DMS153 (cell line): ENCODE measurements around the gene HCFC1.

Experiments
- DNase-seq: peaks from one replicate; lab custom pipeline; 2025; lab: John Stamatoyannopoulos, UW

Gene HCFC1

DNA sequence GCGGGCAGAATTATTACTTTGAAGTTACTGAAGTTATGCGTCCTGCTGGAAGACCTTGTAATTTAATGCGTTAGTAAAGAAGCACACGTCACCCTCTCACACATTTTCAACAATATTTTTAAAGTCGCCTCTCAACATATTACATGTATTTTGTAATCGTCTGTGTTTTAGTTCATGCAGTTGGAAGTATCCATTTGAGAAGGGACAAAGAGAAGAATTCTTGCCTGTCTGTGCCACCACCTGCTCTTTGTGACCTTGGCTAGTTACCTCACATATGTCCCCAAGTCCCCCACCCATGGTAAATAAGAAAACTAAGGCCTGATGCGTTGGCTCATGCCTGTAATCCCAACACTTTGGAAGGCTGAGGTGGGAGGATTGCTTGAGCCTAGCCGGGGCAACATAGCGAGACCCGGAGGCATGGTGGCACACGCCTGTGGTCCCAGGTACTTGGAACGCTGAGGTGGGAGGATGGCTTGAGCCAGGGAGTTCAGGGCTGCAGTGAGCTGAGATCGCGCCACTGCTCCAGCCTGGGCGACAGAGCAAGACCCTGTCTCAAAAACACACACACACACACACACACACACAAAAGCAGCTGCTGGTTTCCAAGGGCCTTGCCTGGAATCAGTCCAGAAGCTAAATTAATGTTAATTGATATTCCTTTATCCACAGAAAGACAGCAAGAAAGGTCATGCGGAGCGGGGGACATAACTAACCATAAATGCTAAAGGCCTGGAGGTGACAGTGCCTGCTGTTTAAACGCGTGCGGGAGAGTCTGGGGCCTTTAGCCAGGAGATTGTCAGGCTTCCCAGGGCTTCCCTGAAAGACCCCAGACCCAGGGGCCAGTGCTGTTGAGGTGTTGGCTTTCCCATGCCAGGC, 1.7 kb upstream of the HCFC1 start:
- DNase-seq = no peak

DNA sequence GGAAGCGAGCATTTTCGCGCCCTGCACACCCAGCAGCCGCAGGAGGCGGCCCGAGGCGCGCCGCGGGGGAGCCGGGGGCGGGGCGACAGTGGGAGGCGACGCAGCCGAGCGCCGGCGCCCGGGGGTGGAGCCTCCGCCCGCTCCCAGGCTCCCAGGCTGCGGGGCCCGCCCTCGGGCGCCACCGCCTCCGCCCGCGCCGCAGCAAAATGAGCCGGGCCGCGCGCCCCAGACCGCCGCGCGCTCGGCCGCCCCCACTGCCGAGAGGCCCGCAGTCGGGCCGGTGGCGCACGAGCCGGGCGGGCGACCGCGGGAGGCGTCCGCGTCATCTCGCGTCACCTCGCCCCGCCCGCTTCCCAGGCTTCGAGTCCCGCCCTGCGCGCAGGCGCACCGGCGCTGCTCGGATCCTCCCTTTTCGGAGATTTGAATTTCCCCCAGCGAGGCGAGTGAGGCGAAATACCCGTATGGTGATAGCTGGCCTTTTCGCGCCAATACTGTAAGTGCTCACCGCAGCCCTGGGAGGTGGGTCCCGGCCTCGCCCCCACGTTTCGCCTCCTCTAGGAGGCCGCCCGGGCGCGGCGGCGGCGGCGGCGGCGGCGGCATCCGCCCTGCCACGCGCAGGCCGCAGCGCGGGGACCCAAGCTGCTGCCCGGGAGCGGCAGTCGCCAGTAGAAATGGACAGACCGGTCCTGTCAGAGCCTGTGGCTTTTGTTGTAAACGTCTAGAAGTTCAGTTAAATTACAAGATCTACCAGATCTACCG, 929 bp upstream of the HCFC1 start, which contains the start of gene TMEM187:
Gene TMEM187, plus strand, starts transcription at position 387 of the 759 bp plus-strand sequence. CDS start 9,309 bp downstream, outside the sequence.
- DNase-seq = peak; percentile 83

DNA sequence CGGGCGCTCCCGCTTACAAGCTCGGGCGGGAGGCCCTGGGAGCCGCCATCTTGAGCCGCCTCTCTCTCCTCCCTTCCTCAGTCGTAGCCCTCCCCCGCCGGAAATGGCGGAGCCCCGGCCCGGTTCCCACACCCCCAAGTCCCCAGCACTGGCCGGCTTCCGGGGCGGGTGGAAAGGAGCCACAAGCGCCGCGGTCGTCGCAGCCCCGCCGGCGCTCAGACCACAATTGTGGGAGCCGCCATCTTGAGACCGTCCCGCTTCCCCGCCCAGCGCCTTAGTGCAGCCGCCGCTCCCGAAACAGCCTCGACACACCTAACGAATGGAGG, 531 bp downstream of the HCFC1 start:
- DNase-seq = peak; percentile 78

DNA sequence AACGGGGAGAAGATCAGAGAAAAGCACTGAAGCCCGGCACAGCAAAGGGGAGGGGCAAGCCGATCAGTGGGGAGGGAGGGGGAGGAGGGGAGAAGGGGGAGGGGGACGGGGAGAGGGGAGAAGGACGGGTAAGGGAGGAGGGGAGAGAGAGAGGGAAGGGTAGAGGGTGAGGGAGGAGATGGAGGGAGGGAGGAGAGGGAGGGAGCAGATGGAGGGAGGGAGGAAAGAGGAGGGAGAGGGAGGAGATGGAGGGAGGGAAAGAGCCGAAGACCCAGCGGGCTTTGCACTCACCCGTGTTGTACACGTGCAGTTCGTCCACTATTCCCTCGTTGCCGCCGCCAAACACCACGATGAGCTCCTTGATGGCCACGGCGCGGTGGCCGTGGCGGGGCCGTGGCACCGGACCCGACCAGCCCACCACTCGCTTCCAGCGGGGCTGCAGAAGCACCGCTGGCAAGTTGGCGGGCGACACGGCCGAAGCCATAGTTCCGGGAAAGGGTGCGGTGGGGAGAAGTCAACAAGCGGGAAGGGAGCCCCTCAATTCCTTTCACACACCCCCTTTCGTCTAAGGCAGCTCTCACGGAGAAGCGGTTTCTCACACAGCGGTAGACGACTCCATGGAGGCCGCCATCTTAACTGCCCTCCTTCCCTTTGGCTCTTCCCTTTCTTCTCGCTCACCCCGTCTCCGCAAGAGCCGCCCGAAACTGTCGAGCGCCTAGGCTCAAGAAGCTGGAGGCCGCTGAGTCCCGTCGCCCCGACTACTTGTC, 1.1 kb downstream of the HCFC1 start:
- peak; percentile 37 for DNase-seq

DNA sequence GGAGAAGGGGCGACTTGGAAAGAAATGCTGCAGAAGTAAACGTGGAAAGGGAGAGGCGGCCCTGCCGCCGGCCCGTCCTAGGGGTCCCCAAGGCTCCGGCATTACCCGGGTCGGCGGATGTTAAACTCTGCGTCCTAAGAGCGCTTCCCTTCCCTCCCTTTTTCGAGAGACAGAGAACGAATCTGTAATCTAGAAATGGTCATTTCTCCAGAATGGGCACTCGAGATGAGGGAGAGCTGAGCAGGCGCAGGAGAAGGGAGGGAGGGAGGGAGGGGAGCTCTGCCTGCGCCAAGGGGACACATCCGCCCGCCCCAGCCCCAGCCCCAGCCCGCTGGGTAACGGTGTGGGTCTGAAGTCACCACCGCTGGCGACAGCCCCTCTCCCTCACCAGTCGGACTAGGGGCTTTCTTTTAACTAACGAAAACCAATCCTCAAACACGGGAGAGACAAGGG, 1.7 kb downstream of the HCFC1 start:
- peak; percentile 16 for DNase-seq

DNA sequence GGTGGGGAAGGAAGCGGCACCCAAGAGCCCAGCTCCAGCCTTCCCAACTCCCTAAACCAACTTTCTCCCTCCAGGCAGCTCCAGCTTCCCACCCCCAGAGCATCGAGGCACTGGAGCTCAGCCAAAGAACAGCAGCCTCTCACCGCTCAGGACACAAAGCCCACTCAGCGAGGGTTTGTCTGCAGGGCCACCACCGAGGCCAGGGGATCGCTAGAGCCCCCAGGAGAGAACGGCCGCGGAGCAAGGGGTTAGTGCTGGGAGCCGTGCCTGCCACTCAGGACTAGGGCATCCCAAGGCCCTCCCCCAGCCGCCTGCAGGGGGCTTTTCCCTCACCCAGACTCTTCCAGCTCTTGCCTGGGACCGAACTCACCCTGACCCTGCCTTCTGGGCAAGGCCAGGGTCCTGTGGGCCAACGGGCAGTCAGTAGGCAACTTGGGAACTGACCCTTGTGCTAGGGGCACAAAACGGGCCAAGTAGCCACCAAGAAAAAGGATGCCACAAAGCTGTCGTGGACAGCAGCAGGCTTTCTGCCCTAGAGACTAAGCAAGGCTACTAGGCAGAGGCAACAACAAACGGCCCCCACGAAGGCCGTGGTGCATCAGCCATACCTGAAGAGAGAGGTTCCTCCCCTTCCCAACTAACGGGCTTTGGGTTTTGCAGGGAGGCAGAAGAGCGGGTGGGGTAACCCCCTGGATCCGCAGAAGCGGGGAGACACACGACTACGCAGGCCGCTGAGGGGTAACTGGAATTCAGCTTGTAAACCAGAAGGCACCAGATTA, 2.3 kb downstream of the HCFC1 start:
- DNase-seq = no peak

DNA sequence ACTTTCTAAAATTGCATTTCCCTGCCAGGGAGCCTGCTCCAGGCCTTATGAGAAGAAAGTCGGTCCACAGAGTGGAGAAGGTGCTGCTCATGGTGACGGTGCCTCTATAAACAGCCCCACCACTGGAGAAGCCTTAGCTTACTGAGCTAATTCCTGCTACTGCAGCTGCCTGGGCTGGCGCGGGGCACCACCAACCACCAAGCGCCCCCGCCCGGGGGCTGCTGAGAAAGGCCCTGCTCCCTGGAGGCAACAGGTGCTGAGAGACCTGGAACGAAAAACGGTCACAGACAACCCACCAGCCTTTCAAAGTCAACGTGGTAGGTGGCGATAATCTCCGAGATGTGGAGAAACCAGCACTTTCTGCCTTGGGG, 2.9 kb downstream of the HCFC1 start:
- no peak for DNase-seq

DNA sequence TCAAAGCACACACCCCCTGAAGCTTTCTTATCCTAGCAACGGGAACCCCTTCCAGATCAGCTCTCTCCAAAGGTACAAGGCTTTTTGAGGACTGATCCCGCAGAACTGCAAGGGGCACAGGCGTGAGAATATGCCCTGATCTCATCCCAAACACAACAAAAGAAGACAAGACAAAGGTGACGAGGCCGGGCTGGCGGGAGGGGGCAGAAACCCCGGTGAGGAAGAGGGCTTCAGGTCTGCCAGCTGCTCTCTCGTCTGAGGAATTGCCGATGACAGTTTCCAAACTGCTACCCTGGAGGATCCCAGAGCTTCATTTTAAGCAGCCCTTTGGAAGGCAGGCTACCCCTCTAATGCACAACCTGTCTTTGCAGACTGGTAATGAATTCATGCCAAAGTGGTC, 3.4 kb downstream of the HCFC1 start:
- DNase-seq = no peak

DNA sequence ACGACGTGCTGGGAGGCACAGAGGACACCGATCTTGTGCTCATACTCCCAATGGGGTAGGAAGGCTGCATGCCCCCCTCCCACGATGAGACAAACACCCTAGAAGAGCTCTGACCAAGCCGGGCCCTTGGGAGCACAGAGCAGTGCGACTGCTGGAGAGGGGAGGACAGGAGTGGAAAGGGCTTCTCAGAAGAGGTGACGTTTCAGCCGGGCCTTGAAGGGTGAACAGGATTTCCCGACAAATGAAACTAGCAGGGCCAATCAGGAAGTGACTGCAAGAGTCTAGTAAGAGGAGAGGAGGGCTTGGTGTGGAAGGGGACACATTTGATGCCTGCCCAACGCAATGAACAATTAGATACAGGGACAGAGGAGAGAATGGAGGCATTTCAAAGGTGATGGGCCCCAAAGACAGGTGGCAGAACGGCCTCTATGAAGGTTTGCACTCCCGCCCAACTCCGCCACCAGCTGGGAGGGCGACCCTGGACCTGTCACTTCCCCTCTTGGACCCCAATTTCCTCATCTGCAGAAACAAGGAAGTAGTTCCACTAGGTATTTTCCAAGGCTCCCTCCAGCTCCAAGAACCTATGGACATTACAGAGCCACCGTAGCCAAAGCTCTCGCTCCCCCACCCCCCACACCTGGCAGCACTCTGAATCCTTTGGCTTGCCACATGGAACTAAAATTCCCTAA, 3.9 kb downstream of the HCFC1 start:
- no peak for DNase-seq

DNA sequence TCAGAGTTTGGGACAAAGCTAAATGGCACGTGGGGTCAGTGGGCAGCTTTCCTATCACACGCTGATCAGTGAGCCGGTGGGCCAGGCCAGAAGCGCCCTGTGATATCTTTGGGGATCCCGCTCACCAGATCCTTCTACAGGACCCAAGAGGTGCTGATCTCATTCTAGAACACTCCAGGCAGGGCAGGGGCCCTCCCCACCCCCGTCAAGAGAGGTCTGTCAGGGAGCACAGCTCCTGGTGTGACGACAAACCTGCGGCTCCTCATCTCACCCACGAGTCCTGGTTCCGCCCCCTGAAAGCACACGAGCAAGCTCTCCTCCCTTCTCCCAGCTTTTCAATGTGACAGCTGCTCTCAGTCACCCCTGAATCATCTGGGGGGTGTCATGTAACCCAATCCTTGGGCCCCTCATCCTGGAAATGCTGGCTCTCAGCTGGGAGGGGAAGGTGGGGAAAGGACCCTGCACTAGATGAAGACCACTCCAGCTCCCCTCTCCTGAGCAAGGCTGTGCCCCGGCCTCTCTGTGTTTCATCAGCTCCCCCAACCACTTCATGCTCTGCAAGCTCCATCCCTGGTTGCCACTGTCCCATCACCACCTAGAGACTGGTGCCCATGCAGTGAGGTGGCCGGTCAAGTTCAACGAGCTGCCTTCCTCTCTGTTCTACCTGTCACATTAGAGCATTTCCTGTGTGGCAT, 4.6 kb downstream of the HCFC1 start:
- no peak for DNase-seq

DNA sequence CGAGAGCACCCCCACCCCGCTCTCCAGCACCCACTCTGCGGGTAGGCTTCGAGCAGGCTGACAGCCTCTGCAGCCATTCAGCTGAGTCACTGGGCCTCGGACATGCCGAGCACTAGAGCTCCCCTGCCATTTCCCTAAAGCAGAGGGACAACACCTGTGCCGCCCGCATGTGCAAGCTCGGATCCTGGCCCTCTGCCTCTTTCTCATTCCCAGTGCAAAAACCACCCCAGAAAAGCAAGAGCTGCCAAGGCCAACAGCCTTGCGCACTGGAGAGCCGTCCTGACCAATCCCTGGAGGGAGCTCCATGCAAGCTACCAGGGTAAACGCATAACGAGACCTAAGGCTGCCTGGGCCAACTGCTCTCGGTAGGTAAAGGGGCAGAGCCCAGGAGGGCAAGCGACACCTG, 5.3 kb downstream of the HCFC1 start:
- DNase-seq = no peak

DNA sequence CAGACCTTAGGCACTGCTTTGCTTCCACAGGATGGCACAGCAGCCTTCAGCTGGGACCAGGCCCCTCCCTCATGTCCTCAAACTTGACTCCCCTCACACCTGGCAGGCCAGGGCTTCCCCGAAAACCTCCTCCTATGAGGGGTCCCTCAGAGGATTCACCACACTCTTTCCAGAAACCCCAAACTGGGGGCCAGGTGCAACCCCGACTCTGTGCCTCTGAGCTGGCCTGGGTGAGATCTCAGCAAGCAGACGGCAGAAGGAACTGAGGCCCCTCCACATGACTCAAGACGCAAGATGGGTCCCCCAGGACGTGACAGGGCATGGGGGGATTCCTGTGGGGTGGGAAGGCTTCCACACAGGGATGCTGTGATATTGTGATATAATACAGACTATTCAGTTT, 6.2 kb downstream of the HCFC1 start:
- DNase-seq = no peak

DNA sequence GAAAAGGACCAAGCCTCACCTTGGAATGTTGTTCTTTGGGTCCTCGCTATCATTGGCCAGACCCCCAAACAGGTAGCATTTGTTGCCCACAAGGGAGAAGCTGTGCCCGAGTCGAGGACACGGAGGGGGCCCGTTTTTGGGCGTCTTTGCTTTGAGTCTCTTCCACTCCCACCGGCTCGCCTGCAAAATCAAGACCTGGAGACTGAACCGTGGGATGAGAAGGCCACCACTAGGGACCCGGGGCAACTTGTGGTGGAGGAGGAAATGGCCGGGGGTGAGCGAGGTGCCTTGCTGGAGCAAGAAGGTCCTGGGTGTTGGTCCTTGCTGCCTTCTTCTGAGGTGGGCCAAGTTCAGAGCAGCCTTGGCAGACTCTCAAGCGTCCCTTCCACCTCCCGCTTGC, 7.5 kb downstream of the HCFC1 start:
- DNase-seq = no peak

DNA sequence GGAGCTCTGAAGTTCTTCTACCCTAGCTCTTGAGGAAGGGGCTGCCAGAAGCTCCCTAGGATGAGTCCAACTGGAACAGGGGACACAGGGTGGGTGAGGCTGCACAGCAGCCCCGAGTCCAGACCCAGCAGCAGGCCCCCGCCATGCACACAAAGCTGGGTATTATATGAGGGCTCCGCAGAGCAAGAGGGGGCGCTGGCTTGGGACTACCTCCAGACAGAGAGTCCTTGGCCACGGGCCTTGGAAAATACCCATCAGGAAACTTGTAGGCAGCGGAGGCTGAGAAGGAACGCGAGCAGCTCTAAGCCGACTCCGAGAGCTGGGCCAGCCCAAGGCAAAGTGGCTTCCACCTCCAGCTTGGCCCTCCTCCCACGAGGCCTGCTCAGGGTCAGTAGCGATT, 8.1 kb downstream of the HCFC1 start:
- no peak for DNase-seq

DNA sequence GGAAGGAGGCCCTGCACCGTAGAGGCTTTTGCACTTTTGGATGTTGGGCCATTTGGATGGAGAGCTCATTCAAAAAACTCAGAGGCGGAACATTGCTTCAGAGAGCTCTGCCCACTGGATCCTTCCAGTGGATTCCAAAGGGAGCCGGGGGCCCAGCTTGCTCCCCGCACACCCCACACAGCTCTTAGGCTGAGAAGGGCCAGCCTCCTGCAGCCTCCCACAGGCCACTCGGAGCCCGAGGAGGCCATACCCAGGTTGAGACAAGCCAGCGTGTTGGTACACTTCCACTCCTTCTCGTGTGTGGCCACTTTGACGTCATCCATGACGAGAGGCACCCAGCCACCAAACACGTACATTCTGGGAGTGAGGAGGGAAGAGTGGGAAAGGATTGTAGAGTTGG, 10.3 kb downstream of the HCFC1 start:
- DNase-seq = no peak

DNA sequence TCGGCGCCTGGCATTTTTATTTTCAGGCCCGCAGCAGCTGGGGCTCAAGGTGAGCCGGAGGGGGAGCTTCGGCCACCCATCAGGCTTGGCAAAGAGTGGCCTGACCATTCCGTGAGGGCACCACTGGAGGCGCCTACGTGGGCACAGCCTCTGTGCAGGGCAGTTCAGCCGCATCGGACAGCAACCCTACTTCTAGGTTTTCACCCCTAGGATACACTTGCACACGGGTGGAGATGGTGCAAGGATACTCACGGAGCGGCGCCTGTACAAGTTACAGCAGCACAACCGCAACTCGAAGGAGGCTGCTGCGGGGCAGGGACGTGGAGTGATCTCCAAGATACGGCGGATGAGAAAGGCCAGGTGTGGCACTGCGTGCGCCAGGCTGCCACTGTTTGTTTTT, 10.8 kb downstream of the HCFC1 start:
- no peak for DNase-seq

DNA sequence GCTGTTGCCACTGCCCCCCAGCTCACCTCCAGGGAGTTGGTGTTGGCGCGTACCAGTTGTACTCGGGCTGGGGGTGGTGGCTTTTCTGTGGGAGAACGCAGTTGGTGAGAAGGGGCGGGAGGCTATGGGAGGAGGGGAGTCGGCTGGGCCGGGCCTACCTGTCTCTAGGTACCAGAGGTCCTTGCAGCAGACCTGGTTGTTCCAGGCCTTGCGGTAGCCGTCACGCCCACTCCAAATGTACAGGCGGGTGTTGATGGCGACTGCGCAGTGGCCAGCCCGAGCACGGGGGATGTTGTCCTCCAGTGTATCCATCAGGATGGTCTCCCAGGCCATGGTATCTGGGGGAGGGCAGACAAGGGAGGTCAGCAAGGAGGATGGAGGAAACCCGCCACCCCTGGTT, 11.5 kb downstream of the HCFC1 start:
- DNase-seq = no peak

DNA sequence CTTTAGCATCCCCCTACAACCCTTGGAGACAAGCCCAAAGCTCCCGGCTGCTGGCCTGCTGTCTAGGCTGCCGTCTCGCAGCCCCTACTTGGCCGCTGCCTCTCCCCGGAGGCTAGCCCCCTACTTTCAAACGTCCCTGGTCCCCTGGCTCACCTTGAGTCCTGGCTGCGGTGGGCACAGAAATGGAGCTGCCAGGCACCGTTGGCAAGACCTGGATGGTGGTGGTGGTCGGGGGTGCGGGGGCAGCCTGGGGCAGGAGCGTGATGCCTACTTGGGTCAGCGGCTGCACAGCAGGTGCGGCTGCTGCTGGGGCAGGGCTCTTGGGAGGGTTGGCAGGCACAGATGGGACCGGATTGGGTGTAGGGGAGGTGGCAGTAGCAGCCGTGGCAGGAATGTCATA, 12.0 kb downstream of the HCFC1 start:
- no peak for DNase-seq

DNA sequence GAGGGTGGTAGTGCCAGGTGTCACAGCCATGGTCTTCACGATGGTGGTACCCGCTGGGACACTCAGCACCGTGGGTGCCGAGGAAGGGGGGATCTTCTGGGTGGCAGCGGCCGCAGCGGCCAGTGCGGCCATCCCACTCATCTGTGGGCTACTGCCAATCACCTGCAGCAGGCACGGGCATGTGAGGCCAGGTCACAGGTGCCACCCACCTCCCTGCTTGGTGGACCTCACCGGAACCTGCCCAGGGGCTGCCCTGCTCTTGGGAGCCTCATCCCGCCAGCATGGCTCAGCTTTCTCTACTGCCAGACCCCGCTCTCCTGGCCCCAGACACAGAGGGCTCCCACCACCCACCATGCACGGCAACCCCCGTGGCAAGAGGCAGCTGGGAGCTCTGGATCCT, 13.0 kb downstream of the HCFC1 start:
- no peak for DNase-seq

DNA sequence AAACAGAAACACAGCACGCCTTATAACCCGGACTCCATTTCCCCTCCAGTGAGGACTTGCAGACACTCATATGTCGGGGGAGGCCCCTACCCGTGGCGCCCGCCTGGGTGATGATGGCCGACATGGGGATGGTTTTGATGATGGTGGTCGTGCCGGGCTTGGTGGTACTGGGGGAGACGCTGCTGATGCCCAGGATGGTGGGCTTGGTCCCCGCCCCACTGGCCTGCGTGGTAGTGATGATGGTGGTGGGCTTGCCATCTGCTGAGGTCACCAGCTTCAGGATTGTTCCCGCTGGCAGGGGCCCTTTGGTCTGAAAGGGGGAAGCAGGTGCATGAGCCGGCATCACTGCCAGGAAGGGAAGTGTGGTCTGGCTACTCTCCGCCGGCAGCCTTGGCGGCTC, 14.4 kb downstream of the HCFC1 start:
- DNase-seq = no peak
